ENCODE measurements around the gene ARMC9.

- TF ChIP-seq CTCF (IDR thresholded peaks at IDR 0.05): no peak
- no peak for TF ChIP-seq POLR2AphosphoS5 (IDR thresholded peaks at IDR 0.05)
- no peak for TF ChIP-seq POLR2A (IDR thresholded peaks at IDR 0.05)
These were observed 178.4 kb downstream of the ARMC9 start for GRCh38 chr2:231376857-231377256.

All from upper lobe of left lung (tissue), 4 donors.